Breast epithelium (tissue), 4 donors: ENCODE measurements around the gene TRPM3. TPM values are rescaled to one million over a fixed set of nuclear protein-coding genes. Genes with fewer than 3 reads are reported as not detected.

ENCODE experiments used
- DNase-seq, 2 donors: peaks; one replicate each; pipeline ENCODE4 v3.0.0-alpha.2; 2019; ENCODE audit warnings: low spot score in 2 of 2
- H3K27ac ChIP-seq, 2 donors: fragments of 200-600 bp; sonication (generic) in 1 of 2; one replicate each; pipeline ENCODE4 v1.5.1; 2016 to 2019; ENCODE audit warnings: mild to moderate bottlenecking in 1 of 2
- H3K27me3 ChIP-seq, 2 donors: fragments of 200-600 bp; sonication (generic) in 1 of 2; one replicate each; pipeline versions ENCODE4 v1.5.1 to v1.6.0; 2017 to 2019; ENCODE audit warnings: control low read depth in 1 of 2, mild to moderate bottlenecking in 1 of 2
- H3K36me3 ChIP-seq: fragments of 200-600 bp; one replicate; pipeline ENCODE4 v1.5.1; 2019
- H3K4me1 ChIP-seq, 2 donors: fragments of 200-600 bp; sonication (generic); one replicate each; pipeline ENCODE4 v1.5.1; 2016 to 2019; ENCODE audit warnings: control low read depth in 1 of 2
- H3K4me3 ChIP-seq, 3 donors: fragments of 200-600 bp; sonication (generic); 1 replicate in 2 of 3; 2 replicates in 1 of 3; pipeline ENCODE4 v1.5.1; 2016 to 2019; ENCODE audit warnings: mild to moderate bottlenecking in 3 of 3, moderate library complexity in 2 of 3
- H3K9me3 ChIP-seq, 2 donors: fragments of 200-600 bp; sonication (generic) in 1 of 2; one replicate each; pipeline ENCODE4 v1.5.1; 2016 to 2019; ENCODE audit warnings: control low read depth in 1 of 2
- POLR2A ChIP-seq: fragments of 450-650 bp; IDR thresholded peaks from one replicate; pipeline ENCODE4 v1.6.1; 2016; ENCODE audit warnings: antibody characterized with exemption, mild to moderate bottlenecking, moderate library complexity
- POLR2AphosphoS5 ChIP-seq, 3 donors: sonication (generic); formaldehyde crosslinking; IDR thresholded peaks; one replicate each; pipeline ENCODE4 v1.6.1; 2017; ENCODE audit warnings: antibody characterized with exemption in 3 of 3
- intact Hi-C: fragments of 100-400 bp; cut with DNase I; formaldehyde crosslinking; loops from one replicate; pipeline ENCODE4 v1.15.1; 2023; ENCODE audit warnings: low total_unique reads
- total RNA-seq, 3 donors: library from RNA; depleted of rRNA; stranded (reverse); fragments of >200 nt; gene quantifications; one replicate each; pipeline ENCODE4 v1.1.0, GENCODE V29; 2016
- TF ChIP-seq, protein P1 (sequence below), 3 donors: fragments of 450-650 bp; IDR thresholded peaks; one replicate each; pipeline ENCODE4 v1.5.1; 2016 to 2017; ENCODE audit warnings: antibody characterized with exemption in 3 of 3, mild to moderate bottlenecking in 3 of 3, moderate library complexity in 3 of 3

The TRPM3 gene
- total RNA-seq, 3 donors from 2014 or later: 0.33 to 0.88 (median 0.64) TPM

DNA sequence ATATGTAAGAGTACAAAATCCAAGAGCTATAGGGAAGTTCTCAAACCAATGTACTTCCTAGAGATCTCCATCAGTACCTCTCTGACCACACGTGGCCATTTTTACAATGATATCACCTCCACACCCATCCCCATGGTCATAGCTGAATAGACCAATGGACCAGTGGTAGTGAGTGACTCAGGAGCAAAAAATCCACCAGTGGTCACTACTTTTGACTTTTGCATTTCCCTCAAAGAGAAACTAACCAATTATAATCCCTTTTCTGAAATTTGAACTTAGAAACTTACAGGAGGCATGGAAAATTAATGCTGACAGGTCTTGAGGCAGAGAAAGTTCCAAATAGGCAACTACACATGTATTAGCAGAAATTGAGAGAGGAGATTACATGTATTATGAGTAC lies 238.4 kb downstream of the TRPM3 start:
- no peak overlapping the region for H3K4me3 ChIP-seq
- TF ChIP-seq POLR2AphosphoS5 (IDR thresholded peaks at IDR 0.05) (no peak), POLR2A (no peak)
- TF ChIP-seq, protein P1, sequence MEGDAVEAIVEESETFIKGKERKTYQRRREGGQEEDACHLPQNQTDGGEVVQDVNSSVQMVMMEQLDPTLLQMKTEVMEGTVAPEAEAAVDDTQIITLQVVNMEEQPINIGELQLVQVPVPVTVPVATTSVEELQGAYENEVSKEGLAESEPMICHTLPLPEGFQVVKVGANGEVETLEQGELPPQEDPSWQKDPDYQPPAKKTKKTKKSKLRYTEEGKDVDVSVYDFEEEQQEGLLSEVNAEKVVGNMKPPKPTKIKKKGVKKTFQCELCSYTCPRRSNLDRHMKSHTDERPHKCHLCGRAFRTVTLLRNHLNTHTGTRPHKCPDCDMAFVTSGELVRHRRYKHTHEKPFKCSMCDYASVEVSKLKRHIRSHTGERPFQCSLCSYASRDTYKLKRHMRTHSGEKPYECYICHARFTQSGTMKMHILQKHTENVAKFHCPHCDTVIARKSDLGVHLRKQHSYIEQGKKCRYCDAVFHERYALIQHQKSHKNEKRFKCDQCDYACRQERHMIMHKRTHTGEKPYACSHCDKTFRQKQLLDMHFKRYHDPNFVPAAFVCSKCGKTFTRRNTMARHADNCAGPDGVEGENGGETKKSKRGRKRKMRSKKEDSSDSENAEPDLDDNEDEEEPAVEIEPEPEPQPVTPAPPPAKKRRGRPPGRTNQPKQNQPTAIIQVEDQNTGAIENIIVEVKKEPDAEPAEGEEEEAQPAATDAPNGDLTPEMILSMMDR (IDR thresholded peaks at IDR 0.05): no peak
- H3K27me3 ChIP-seq: no peaks in the 10 kb centered on the region
- intact Hi-C loops: no loop called here
- DNase-seq: no peak
- H3K36me3 ChIP-seq: no peaks in the 10 kb centered on the region
- no peaks in the 10 kb centered on the region for H3K9me3 ChIP-seq
- no peak overlapping the region for H3K27ac ChIP-seq
- no peaks in the 10 kb centered on the region for H3K4me1 ChIP-seq

DNA sequence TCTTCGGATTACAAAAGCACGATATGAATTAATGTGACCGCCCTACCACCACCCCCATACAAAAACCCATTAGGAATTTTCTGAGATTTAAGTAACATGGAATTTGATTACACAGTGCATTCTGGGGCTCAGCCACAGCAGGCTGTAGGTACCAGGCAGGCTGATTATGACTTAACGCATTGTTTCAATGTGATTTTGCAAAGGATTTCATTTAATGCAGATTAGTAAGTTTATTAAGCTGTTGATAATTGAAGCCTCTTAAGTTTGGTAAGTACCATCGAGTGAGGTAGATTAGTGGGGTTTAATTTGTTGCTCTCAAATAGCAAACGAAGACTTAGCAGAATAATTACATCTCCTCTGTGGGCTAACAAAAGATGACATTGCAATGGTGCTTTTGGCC lies 240.1 kb downstream of the TRPM3 start:
- H3K27me3 ChIP-seq: no peaks in the 10 kb centered on the region
- H3K27ac ChIP-seq: no peak overlapping the region
- no peak overlapping the region for H3K4me3 ChIP-seq
- no peaks in the 10 kb centered on the region for H3K4me1 ChIP-seq
- DNase-seq: no peak
- no peaks in the 10 kb centered on the region for H3K36me3 ChIP-seq
- H3K9me3 ChIP-seq: no peaks in the 10 kb centered on the region
- TF ChIP-seq, protein P1 (IDR thresholded peaks at IDR 0.05): no peak
- TF ChIP-seq POLR2A (no peak), POLR2AphosphoS5 (IDR thresholded peaks at IDR 0.05) (no peak)
- intact Hi-C loops: no loop called here

DNA sequence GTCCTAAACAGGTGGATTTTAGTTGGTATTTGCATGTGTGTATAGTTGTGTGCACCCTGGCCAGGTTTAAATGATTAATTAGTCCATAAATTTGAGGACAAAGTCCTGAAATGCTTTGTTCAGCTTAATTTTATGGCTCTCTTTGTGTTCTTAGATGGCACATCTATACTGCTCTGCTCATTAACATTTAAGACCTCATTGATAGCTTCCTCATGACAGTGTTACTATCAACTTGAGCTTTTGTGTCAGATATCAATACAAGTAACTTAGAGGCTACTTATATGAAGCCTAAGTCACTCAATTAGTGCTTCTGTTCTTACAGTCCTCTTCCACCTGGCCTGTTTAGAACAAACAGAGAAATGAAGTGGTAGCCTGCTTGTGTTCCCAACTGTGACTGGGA lies 240.9 kb downstream of the TRPM3 start:
- no peaks in the 10 kb centered on the region for H3K27me3 ChIP-seq
- H3K4me1 ChIP-seq: no peaks in the 10 kb centered on the region
- H3K9me3 ChIP-seq: no peaks in the 10 kb centered on the region
- no peak for DNase-seq
- no peak overlapping the region for H3K27ac ChIP-seq
- H3K36me3 ChIP-seq: no peaks in the 10 kb centered on the region
- no peak overlapping the region for H3K4me3 ChIP-seq
- intact Hi-C loops: no loop called here
- TF ChIP-seq POLR2A: no peak
- TF ChIP-seq, protein P1 (IDR thresholded peaks at IDR 0.05): no peak
- no peak for TF ChIP-seq POLR2AphosphoS5 (IDR thresholded peaks at IDR 0.05)

- Histone ChIP-seq H3K36me3 (no peaks in the 10 kb centered on the region), H3K9me3 (no peaks in the 10 kb centered on the region), H3K27ac (no peak overlapping the region), H3K4me3 (no peak overlapping the region), H3K4me1 (no peaks in the 10 kb centered on the region), H3K27me3 (no peaks in the 10 kb centered on the region)
- intact Hi-C loops: no loop called here
- TF ChIP-seq POLR2AphosphoS5 (IDR thresholded peaks at IDR 0.05): no peak
- TF ChIP-seq, protein P1 (IDR thresholded peaks at IDR 0.05): no peak
- TF ChIP-seq POLR2A: no peak
- DNase-seq: no peak
Observed at GRCh38 chr9:70878576-70878975, 242.8 kb downstream of the TRPM3 start.

DNA sequence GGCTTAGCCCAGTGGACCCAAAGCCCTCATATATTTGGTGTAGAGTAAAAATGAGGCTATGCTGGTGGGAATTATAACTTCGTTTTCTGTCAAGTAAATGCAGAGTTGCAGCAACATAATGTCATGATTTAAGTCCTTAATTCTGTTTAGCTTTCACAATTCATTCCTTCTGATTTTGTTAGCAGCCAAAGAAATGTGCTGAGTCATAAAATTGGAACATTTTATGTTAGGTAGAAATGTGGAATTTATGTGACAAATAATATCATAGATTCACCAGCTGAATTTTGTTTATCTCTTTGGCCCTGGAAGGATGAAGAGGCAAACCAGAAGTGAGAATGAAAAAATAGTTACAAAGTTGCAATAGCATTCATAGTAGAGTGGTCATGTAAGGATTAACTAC lies 247.0 kb downstream of the TRPM3 start:
- no peak overlapping the region for H3K27ac ChIP-seq
- H3K4me1 ChIP-seq: no peaks in the 10 kb centered on the region
- H3K9me3 ChIP-seq: no peaks in the 10 kb centered on the region
- intact Hi-C loops: no loop called here
- H3K36me3 ChIP-seq: no peaks in the 10 kb centered on the region
- H3K27me3 ChIP-seq: no peaks in the 10 kb centered on the region
- DNase-seq: no peak
- TF ChIP-seq POLR2A (no peak), POLR2AphosphoS5 (IDR thresholded peaks at IDR 0.05) (no peak)
- TF ChIP-seq, protein P1 (IDR thresholded peaks at IDR 0.05): no peak
- no peak overlapping the region for H3K4me3 ChIP-seq
